Measurements from ENCODE around the gene SCRN1.

DNA sequence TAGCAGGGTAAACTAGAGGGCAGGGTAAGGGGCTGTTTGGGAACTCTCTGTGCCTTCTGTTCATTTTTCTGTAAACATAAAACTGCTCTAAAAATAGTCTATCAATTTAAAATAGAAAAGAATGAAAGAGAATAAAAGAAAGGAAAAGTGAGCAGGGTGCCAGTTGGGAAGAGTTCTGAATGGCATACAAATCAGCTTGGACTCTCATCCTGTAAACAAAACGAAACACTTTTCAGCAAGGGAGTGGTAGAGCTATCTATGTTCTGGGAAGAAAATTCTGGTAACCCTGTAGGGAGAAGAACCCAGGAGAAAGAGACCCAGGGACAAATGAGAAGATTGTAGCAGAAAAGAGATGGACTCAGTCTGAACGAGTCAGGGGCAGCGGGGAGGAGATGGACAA, 24.6 kb downstream of the SCRN1 start:
- TF ChIP-seq EP300 (IDR thresholded peaks at IDR 0.05) (no peak), POLR2A (IDR thresholded peaks at IDR 0.05) (no peak)
- TF ChIP-seq, protein P1, sequence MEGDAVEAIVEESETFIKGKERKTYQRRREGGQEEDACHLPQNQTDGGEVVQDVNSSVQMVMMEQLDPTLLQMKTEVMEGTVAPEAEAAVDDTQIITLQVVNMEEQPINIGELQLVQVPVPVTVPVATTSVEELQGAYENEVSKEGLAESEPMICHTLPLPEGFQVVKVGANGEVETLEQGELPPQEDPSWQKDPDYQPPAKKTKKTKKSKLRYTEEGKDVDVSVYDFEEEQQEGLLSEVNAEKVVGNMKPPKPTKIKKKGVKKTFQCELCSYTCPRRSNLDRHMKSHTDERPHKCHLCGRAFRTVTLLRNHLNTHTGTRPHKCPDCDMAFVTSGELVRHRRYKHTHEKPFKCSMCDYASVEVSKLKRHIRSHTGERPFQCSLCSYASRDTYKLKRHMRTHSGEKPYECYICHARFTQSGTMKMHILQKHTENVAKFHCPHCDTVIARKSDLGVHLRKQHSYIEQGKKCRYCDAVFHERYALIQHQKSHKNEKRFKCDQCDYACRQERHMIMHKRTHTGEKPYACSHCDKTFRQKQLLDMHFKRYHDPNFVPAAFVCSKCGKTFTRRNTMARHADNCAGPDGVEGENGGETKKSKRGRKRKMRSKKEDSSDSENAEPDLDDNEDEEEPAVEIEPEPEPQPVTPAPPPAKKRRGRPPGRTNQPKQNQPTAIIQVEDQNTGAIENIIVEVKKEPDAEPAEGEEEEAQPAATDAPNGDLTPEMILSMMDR (IDR thresholded peaks at IDR 0.05) = no peak

Data from ovary (tissue), 3 donors.